Natural killer cell (primary cell): ENCODE data around the gene CPA3. TPM values are rescaled to one million over a fixed set of nuclear protein-coding genes. Genes with fewer than 3 reads are reported as not detected.
A peak's percentile ranks its signal among the peaks of the same experiment; 100 is the strongest.

Experiments
- ATAC-seq, 3 donors: fragments of 150-1000 bp in 2 of 3; fragments of 200-7000 bp in 1 of 3; cut with Tn5 transposase; 1 replicate in 1 of 3; 2 replicates in 2 of 3; pipeline ENCODE4 v1.10.0; 2021; ENCODE audit warnings: mild to moderate bottlenecking in 2 of 3, moderate library complexity in 2 of 3
- DNase-seq, 2 donors: peaks; one replicate each; pipeline versions ENCODE4 v3.0.0 to v3.0.0-alpha.2; 2013 to 2021; ENCODE audit warnings: mixed read lengths in 1 of 2
- H3K27ac ChIP-seq: one replicate; pipeline ENCODE4 v1.5.1; 2013; ENCODE audit warnings: mild to moderate bottlenecking, low read length
- H3K27me3 ChIP-seq: one replicate; pipeline ENCODE4 v1.6.1; 2013; ENCODE audit warnings: low read length; ENCODE audit not compliant: control insufficient read depth, insufficient read depth
- H3K36me3 ChIP-seq: one replicate; pipeline ENCODE4 v1.6.1; 2013; ENCODE audit warnings: low read length; ENCODE audit not compliant: control insufficient read depth, insufficient read depth
- H3K4me1 ChIP-seq: one replicate; pipeline ENCODE4 v1.6.1; 2013; ENCODE audit warnings: low read length; ENCODE audit not compliant: control insufficient read depth, insufficient read depth
- H3K4me3 ChIP-seq: one replicate; pipeline ENCODE4 v1.5.1; 2013; ENCODE audit warnings: low read length
- H3K9me3 ChIP-seq: one replicate; pipeline ENCODE4 v1.6.1; 2013; ENCODE audit warnings: low read length; ENCODE audit not compliant: control insufficient read depth, insufficient read depth
- H3K27ac Mint-ChIP-seq, 2 donors: one replicate each; pipeline ENCODE4 v1.8.0; 2022; ENCODE audit warnings: mild to moderate bottlenecking in 2 of 2, mixed read lengths in 2 of 2, moderate library complexity in 1 of 2
- H3K27me3 Mint-ChIP-seq, 2 donors: one replicate each; pipeline ENCODE4 v1.8.0; 2022; ENCODE audit warnings: low read depth in 2 of 2, mixed read lengths in 2 of 2
- H3K36me3 Mint-ChIP-seq: one replicate; pipeline ENCODE4 v1.8.0; 2022; ENCODE audit warnings: mixed read lengths
- H3K4me1 Mint-ChIP-seq, 2 donors: one replicate each; pipeline ENCODE4 v1.8.0; 2022; ENCODE audit warnings: mixed read lengths in 2 of 2
- H3K4me3 Mint-ChIP-seq: one replicate; pipeline ENCODE4 v1.8.0; 2022; ENCODE audit warnings: mild to moderate bottlenecking, moderate library complexity, mixed read lengths
- H3K9me3 Mint-ChIP-seq, 2 donors: one replicate each; pipeline ENCODE4 v1.8.0; 2022; ENCODE audit warnings: mixed read lengths in 2 of 2
- CTCF ChIP-seq: fragments of 200-600 bp; IDR thresholded peaks from one replicate; pipeline ENCODE4 v1.8.0; 2022; ENCODE audit warnings: antibody characterized with exemption
- WGBS: methylation state at CpG from one replicate; pipeline ENCODE4 v1.1.7; 2013; ENCODE audit warnings: missing lambda C conversion rate; ENCODE audit not compliant: insufficient coverage; 5-methylcytosine and 5-hydroxymethylcytosine counted together
- intact Hi-C: fragments of 100-400 bp; cut with micrococcal nuclease; formaldehyde crosslinking; loops from one replicate; pipeline ENCODE4 v1.14.2; 2022
- total RNA-seq, 4 donors: library from RNA; stranded (reverse); fragments of 120-200 nt in 1 of 4; gene quantifications; one replicate each; pipeline versions ENCODE4 v1.2.3 to v1.2.4, GENCODE V29; 2013 to 2022

CPA3 gene
- total RNA-seq, 3 donors from 2014 or later (not counting 1 experiment from before 2014, with no cell fraction given): 1.1 to 59.7 TPM; not detected in 1

GRCh38 chr3:148940983-148941382 is 75.9 kb downstream of the CPA3 start:
- Mint-ChIP-seq H3K36me3 (no peaks in the 10 kb centered on the region), H3K27ac (no peak overlapping the region), H3K27me3 (peaks cover 16 to 19% of the 10 kb centered on the region in 2 donors), H3K9me3 (no peaks in the 10 kb centered on the region), H3K4me1 (no peaks in the 10 kb centered on the region), H3K4me3 (no peak overlapping the region)
- Histone ChIP-seq H3K27me3 (no peaks in the 10 kb centered on the region), H3K36me3 (no peaks in the 10 kb centered on the region), H3K4me3 (no peak overlapping the region), H3K27ac (no peak overlapping the region), H3K4me1 (no peaks in the 10 kb centered on the region), H3K9me3 (no peaks in the 10 kb centered on the region)
- no peak for TF ChIP-seq CTCF
- ATAC-seq (no peak), DNase-seq (no peak)
- intact Hi-C loops: no loop called here
- 70% methylated on average over 3 of the region's 3 CpGs for WGBS

GRCh38 chr3:148943506-148944205 is 78.6 kb downstream of the CPA3 start:
- H3K27me3 Mint-ChIP-seq: peaks cover 0 to 6% of the 10 kb centered on the region in 2 donors
- no peak overlapping the region for H3K27ac Mint-ChIP-seq
- DNase-seq (peak in 1 of 2 donors; percentile 64), ATAC-seq (peak; percentile 91 to 98 (median 98))
- H3K36me3 ChIP-seq: no peaks in the 10 kb centered on the region
- no peaks in the 10 kb centered on the region for H3K4me1 Mint-ChIP-seq
- no peak overlapping the region for H3K27ac ChIP-seq
- peak; percentile 72 for TF ChIP-seq CTCF
- no peak overlapping the region for H3K4me3 ChIP-seq
- H3K9me3 Mint-ChIP-seq: no peaks in the 10 kb centered on the region
- no peaks in the 10 kb centered on the region for H3K4me1 ChIP-seq
- H3K9me3 ChIP-seq: no peaks in the 10 kb centered on the region
- H3K27me3 ChIP-seq: no peaks in the 10 kb centered on the region
- WGBS: 43% methylated on average over 1 of the region's 2 CpGs
- no peak overlapping the region for H3K4me3 Mint-ChIP-seq
- intact Hi-C loops: loop anchor here (1.0 kb wide), 1 partner anchor 82 kb away; no protein-coding TSS in a partner anchor
- H3K36me3 Mint-ChIP-seq: no peaks in the 10 kb centered on the region

DNA sequence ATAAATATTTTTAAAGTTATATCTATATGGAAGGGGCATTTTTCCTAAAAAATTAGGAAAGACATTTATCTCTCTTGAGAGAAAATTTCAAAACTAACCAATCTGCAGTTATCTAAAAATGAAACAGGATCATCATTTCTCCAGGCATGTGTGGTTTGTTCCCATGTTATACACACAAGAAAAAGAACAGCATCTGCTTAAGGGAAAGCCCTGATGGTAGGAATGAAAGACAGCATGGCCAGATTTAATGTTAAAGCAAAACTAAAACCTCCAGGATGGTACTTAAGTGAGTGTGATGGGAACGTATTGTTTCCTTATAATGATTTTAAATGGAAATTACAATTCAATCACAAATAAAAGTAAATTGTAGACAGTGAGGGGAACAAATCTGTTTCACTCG is 80.0 kb downstream of the CPA3 start:
- Histone ChIP-seq H3K36me3 (no peaks in the 10 kb centered on the region), H3K9me3 (no peaks in the 10 kb centered on the region), H3K4me1 (no peaks in the 10 kb centered on the region), H3K27ac (no peak overlapping the region), H3K4me3 (no peak overlapping the region), H3K27me3 (no peaks in the 10 kb centered on the region)
- intact Hi-C loops: no loop called here
- no peaks in the 10 kb centered on the region for H3K36me3 Mint-ChIP-seq
- WGBS: 100% methylated on average over 1 of the region's 2 CpGs
- DNase-seq: no peak
- no peak overlapping the region for H3K27ac Mint-ChIP-seq
- TF ChIP-seq CTCF: no peak
- H3K27me3 Mint-ChIP-seq: no peaks in the 10 kb centered on the region
- H3K4me3 Mint-ChIP-seq: no peak overlapping the region
- H3K9me3 Mint-ChIP-seq: no peaks in the 10 kb centered on the region
- ATAC-seq: no peak
- H3K4me1 Mint-ChIP-seq: no peaks in the 10 kb centered on the region

Other genes with a start within 250 kb of the CPA3 start
- not detected for gene AGTR1, start 167.4 kb upstream of the CPA3 start, total RNA-seq
- not detected for gene CPB1, start 37.5 kb upstream of the CPA3 start, total RNA-seq
- 10 to 100 TPM; 46.6 to 56.5 (median 49.6) TPM for gene GYG1, start 126.2 kb downstream of the CPA3 start, total RNA-seq
- gene HLTF, start 221.2 kb downstream of the CPA3 start, total RNA-seq: 10 to 100 TPM; 15.0 to 19.0 (median 18.3) TPM